ENCODE data around the gene VSIG10L2.
"Not testable (repeated sequence)": the region's sequence is repeated elsewhere in the genome, so short reads cannot be mapped to it uniquely, and the experiment has no call there.

The VSIG10L2 gene

DNA sequence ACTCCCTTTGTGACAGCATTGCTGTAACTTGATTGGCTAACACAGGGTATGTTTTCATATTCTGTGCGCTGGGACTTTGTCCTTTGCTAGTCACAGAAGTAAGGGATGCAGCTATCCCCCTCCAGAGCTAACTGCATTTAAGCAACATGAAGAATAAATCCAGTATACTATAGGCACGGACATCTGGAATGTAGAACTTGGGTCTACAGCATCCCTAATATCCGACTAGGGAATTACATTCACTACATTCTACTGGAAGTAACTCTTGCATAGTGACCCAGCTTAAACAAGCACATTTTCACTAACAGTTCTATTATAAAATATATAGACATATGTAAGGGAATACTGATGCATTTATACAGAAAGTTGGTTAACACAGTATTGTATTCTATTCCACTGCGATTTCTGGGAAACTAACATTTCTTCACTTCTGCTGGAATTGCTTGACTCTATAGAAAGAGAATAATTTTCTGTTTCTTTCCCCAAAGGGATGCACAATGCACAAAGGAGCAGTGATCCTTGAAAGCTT is 13.1 kb downstream of the VSIG10L2 start:
- in situ Hi-C loops (cut with HindIII; ENCODE audit: low sequenced_read_pairs): no loop called here

DNA sequence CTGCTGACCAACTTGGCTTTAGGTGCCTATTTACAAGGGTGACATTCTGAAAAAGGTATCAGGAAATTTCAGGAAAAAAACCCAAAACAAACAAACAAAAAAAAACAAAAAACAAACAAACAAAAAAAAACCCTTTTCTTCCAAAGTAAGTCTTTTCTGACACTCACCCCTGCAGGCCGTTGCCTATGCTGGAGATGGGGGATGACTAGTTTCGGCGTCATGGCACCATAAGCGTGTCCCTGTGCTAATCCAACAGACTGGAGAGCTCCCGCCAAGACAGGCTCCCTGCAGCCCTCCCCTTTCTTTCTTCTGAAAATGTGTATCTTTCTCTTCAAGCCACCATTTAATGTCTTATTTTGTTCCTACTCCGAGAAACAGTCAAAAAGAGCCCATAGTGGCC is 13.7 kb downstream of the VSIG10L2 start:
- in situ Hi-C loops (cut with HindIII; ENCODE audit: low sequenced_read_pairs): no loop called here

DNA sequence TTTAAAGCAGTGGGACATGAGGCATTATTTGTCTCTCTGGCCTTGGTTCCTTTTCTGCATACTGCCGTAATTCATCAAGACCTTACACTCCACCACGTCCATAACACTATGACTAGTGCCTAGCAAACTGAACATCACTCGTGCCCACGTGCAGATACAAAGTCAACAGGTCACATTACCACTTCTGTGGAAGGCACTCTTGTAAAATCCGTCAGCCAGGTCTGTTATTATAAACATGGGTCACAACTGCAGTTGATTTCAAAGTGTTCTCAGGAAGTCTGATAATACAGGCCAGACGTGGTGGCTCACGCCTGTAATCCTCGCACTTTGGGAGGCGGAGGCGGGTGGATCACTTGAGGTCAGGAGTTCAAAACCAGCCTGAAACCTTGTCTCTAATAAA is 14.1 kb downstream of the VSIG10L2 start:
- in situ Hi-C loops (cut with HindIII; ENCODE audit: low sequenced_read_pairs): no loop called here

DNA sequence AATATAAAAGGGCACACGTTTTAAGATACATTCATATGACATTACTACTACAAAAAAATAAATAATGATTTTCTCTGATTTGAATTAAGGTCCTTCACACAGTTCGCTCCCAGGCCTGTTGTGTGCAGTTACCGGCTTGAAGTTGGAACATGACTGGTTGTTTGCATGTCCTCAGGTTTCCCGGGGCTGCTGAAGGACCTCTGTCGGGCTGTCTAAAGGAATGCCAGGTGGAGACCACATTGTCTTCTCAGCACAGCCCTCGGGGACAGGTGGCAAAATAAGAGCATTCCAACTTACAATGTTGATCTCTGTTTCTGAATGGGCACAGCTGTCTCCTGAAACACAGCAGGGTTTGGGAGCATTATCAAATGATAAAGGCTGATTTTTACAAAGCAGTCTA is 14.9 kb downstream of the VSIG10L2 start:
- in situ Hi-C loops (cut with HindIII; ENCODE audit: low sequenced_read_pairs): no loop called here

DNA sequence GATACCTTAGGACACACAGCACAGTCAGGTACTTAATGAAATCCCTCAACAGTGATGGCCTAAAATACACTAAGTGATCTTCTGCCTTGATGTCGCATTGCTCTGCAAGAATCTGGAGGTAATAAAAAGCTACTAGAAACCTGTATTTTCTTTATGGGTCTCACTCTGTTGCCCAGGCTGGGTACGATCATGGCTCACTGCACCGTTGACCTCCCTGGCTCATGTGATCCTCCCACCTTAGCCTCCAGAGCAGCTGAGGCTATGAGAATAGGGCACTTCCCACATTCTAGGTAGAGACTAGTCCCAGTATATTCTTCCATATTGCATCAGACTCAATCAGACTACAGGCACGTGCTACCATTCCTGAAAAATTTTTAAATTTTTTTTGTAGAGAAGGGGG is 21.7 kb downstream of the VSIG10L2 start:
- in situ Hi-C loops (cut with HindIII; ENCODE audit: low sequenced_read_pairs): no loop called here

DNA sequence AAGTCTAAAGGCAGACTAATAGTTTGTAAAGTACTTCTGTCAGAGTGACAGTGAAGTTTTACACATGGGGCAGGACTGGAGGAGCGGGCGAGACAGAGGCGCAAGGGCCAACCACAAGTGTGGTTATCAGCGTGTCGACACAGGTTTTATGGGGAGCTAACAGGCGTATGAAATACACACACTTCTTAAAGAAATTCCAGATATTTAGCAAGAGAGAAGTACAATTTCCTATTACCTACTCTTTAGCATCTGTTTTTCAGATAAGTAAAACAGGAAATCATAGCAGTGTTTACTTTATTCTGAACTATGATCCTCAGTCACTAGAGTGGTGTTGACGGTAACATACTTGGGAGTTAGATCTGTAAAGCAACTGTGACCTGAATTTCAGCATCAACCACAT is 22.5 kb downstream of the VSIG10L2 start:
- in situ Hi-C loops (cut with HindIII; ENCODE audit: low sequenced_read_pairs): no loop called here

DNA sequence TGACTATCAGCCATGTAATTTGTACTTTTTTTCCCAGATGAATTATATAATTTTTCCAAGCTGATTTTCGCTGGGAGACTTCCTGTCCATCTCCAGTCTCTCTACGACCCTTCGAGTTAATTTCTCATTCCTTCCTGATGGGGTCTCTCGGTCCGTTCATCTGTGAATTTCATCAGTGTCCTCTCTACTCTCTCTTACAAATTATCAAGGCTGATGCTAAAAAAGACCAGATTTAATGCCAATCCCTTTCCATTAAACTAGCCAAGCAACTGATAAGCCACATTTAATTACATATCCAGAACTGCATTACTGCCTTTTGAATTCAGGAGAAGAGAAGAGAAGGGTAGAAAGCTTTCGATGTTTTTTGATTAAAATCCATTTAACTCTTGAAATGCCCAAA is 25.8 kb downstream of the VSIG10L2 start:
- in situ Hi-C loops (cut with HindIII; ENCODE audit: low sequenced_read_pairs): no loop called here

DNA sequence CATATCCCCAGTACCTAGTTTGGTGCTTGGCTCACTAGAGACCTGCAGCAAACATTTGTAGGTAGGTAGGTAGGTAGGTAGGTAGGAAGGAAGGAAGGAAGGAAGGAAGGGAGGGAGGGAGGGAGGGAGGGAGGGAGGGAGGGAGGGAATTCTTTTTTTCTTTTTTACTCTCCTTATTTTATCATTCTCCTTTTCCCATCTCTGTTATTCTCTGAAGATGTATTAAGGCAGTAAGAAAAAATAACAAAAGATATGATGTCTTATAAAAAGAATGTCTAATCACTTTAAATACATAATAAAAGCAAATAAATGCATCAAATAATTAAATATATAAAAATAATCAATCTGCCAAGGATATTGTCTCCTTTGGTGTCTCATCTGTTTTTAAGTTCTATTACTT is 28.4 kb downstream of the VSIG10L2 start:
- in situ Hi-C loops (cut with HindIII; ENCODE audit: low sequenced_read_pairs): no loop called here

DNA sequence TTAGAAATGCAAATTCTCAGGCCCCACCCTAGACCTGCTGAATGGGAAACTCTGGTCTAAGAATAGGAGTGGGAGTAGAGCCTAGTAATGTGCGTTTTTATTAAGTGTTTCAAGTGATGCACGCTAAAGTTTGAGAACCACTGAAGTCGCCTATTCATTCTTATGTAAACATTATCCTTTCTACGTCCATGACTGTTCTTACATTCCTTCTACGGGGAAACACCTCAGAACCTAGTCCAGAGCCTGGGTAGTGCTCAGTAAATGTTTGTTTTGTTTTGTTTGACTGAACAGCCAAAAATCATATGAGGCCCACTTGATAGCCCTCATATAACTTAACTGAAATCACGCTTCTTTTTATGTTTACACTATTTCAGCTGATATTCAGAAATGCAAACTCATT is 29.8 kb downstream of the VSIG10L2 start:
- in situ Hi-C loops (cut with HindIII; ENCODE audit: low sequenced_read_pairs): no loop called here

DNA sequence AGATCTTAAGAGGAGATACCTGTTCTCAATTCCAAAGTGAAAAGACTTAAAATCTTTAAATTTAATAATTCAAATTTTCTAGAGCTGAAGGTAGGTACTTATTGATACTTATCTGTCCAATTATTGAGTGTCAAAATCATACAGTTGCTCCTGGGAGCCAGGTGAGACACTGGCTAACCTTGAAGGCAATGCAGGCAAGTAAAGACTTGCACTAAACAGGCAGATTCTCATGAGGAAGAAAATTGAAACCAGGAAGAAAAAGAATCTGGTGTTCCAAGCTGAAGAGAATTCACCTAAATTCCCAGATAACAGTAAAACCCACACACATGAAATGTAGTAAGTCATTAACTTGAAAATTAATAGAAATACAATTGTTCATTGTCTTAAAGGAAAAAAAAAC is 30.3 kb downstream of the VSIG10L2 start:
- in situ Hi-C loops (cut with HindIII; ENCODE audit: low sequenced_read_pairs): no loop called here

DNA sequence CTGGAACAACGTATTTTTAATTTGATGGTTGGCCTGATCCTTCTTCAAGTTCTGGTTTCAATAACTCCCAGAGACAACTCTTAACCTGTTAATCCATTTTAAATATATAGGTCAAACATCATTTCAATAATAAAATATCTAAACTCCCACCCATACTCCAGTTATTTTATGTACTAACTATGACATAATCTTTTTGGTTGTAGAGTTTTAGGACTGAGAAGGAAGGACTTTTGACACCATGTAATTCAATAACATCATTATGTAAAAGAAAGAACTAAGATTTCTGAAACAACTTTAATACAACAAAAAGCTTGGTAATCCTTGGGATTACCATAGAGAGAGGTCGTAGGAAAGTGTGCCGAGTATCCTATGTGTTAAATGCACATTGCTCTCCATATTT is 31.5 kb downstream of the VSIG10L2 start:
- in situ Hi-C loops (cut with HindIII; ENCODE audit: low sequenced_read_pairs): no loop called here

DNA sequence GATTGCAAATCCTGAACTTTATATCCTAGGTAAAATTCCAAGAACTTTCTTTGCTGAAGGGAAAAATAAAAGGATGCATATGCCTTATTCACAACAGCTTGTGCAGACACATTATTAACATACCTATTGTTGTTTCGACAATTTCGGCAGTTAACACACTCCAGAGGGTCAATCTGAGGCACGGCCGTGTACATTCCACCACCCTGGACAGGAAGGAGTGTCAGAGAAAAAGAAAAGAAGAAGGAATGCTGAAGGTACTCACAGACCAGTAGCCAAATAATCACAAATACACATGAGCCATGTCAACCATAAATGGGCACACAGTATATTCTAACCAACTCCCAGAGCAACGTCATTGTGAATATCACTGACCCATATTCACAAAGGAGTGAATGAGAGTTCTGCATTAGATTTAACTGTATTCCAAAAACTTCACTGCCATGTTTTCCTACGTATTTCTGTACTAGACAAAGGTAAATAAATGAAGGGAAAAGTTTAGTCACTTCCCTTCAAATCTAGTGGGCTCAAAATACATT is 32.4 kb downstream of the VSIG10L2 start:
- in situ Hi-C loops (cut with HindIII; ENCODE audit: low sequenced_read_pairs): no loop called here

DNA sequence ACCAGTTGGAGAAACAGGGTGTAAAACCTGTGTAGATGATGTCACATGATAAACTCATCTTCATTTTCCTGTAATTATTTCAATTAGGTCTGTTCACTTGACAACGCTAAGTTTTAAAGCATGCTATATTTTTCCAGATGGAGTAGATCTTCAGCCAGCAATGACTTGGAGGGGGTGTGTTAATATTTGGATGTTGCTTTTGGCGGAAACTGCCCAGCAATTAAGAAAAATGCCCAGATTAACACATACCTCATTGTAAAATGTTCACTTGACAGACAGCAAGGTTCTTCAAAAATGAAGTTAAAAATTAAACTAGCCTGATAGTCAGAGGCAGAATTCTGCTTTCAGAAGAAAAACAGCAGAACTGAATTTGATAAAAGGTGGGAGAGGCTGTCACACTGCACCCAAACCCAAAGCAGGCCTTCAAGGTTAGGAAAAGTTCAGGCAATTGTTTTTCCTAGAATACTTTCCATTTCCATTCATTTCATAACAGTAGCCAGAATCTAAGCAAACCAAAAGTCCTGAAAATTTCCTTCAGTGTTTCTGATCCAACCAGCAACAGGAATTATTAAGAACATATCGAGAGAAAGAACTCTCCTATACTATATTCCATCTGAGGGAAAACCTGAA is 33.0 kb downstream of the VSIG10L2 start:
- in situ Hi-C loops (cut with HindIII; ENCODE audit: low sequenced_read_pairs): no loop called here

DNA sequence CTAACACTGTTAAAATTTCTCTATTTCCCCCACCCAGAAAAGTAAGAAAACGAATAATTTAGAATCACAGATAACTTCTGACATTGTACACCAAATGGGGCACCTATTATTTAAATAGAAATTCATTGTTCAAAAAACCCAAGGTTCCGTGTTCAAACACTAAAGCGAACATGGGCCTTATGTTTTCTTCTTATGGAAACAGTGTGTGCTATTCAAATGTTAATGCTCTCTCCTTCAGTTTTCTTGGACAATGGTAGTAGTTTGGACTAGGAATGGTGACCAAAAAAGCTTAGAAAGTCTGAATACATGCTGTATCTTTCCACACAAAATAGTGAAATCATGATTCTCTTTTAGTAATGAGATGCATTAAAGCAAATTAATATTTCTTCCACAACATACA is 33.7 kb downstream of the VSIG10L2 start:
- in situ Hi-C loops (cut with HindIII; ENCODE audit: low sequenced_read_pairs): no loop called here

DNA sequence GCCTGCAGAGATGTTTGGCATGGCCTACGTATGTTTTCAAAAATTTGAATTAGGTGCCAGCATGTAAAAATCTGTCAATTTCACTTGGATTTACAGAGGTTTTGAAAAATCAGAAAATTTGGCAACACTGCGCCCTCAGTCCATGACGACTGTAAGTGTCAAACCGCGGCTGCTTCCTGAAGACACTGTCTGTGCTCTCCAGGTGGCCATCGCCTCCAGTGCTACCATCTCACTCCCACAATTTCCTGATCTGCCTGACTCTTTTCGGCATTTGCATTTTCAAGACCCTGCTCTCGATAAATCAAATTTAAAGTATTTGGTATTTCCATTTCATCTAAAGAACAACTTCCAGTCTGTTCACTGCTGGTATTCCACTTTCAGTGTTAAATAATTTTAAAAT is 34.6 kb downstream of the VSIG10L2 start:
- in situ Hi-C loops (cut with HindIII; ENCODE audit: low sequenced_read_pairs): no loop called here

DNA sequence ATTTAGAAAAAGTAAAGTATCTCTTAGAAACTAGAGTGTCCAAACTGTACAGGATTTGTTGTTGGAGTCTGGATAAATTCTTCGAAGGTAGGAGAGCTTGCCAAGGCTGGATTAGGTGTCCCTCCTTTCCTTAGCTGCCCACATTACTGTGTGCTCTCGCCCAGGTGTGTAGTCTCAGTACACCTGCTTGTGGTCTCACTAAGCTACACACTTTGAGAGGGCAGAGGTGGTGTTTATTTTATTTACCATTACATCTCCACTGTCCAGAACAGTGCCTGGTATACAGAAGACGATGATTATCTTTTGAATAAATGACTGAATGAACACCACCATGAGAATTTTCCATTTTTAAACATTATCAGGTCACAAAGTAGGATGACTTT is 36.5 kb downstream of the VSIG10L2 start:
- in situ Hi-C loops (cut with HindIII; ENCODE audit: low sequenced_read_pairs): no loop called here

DNA sequence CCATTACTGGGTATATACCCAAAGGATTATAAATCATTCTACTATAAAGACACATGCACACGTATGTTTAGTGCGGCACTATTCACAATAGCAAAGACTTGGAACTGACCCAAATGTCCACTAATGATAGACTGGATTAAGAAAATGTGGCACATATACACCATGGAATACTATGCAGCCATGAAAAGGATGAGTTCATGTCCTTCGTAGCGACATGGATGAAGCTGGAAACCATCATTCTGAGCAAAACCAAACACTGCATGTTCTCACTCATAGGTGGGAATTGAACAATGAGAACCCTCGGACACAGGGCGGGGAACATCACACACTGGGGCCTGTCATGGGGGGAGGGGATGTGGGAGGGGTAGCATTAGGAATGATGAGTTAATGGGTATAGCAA is 40.1 kb downstream of the VSIG10L2 start:
- in situ Hi-C loops (cut with HindIII; ENCODE audit: low sequenced_read_pairs): not testable (repeated sequence)

DNA sequence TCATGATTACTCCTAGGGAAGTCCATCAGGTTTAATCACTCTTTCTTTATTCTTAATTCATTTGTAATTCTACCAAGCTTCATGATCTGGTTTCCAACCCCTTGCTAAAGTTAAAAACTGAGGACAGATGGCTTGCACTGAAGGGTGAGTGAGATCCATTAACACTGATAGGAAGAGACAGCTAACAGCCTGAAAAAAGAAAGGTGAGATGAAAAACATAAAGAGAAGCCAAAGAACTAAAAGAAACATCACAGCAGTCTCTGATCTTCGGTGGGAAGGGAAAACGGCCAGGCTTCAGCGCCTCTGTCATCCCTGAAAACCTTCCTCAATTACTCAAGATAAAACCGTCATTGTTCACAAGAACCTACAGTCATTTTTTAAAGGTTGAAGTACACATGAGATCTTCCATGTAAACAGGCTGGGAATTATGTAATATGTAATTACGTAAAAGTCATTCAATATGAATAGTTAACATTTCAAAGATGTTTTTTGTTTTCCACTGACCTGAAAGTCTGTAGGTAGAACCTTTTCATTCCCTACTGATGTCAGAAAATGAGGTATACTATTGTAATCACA is 41.3 kb downstream of the VSIG10L2 start:
- in situ Hi-C loops (cut with HindIII; ENCODE audit: low sequenced_read_pairs): no loop called here

DNA sequence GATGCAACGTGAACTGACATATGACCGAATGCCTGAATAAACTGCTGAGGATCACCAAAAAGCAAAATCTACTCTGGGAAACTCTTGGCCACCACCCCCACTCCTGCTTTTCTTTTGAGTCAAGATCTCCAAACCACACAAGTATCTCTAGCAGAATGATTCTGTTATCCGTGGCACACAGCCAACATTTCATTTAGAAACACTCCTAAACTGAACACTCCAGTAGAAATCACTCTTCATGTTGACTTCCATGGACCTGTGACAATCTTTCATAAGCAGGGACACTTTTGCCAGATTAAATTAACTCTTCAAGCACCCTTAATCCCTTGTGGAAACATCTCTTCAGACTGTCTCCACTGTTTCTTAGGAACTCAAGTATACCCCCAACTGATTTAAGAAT is 44.4 kb downstream of the VSIG10L2 start:
- in situ Hi-C loops (cut with HindIII; ENCODE audit: low sequenced_read_pairs): loop anchor here (10.0 kb wide), 1 partner anchor 85 kb away; no protein-coding TSS in a partner anchor

DNA sequence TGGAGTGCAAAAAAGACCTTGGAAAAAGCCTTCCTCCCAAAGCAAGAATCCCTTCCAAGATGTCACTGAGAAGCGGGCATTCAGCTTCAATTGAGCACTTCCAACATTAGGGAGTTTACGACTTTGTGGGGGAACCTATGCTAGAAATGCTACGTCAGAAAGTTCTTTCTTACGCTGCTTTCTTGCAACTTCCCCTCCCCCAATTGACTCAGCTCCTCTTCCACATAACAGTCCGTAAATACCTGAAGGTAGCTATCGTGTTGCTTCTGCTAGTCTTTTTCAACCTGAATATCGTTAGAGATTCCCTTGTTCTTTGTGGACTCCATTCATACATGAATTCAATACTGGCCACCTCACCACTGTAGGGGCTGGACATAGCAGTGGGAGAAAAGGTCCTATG is 47.0 kb downstream of the VSIG10L2 start:
- in situ Hi-C loops (cut with HindIII; ENCODE audit: low sequenced_read_pairs): loop anchor here (10.0 kb wide), 1 partner anchor 82 kb away; no protein-coding TSS in a partner anchor

DNA sequence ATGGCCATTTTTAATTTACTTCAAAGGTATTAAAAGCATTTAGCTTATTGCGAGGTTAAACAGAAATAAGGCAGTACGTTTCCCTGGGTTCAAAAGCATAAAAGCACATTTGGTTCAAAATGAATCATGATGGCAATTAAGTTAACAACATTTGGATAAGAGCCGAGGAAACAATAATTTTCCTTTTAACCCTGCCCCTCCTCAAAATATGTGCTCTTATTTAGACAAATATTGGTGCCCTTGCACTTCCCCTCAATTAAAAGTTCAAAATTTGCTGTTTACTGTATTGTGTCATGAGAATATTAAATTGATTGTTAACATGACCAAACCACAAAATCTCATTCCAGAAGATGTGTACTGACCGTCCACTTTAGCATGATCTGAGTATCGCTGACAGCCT is 48.7 kb downstream of the VSIG10L2 start:
- in situ Hi-C loops (cut with HindIII; ENCODE audit: low sequenced_read_pairs): loop anchor here (10.0 kb wide), 1 partner anchor 80 kb away; no protein-coding TSS in a partner anchor

DNA sequence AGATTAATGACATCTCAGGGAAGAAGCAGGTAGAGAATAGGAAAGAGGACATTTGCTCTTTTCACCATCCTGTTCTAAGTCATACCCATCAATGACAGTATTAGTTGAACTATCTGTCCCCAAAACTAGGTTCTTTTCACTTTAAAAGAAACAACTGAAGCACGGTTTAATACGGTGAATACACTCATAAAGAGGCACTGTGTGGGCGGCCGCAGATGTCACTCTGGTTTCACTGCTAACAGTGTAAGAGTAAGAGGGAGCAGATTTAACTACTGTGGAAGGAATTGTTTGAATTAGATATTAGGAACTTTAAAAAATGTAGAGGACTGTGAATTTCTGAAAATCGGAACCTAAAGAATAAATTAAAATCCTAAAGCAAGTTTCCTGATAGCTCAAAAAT is 49.5 kb downstream of the VSIG10L2 start:
- in situ Hi-C loops (cut with HindIII; ENCODE audit: low sequenced_read_pairs): loop anchor here (10.0 kb wide), 1 partner anchor 79 kb away; no protein-coding TSS in a partner anchor
